ENCODE data around the gene CD200.
A peak's percentile ranks its signal among the peaks of the same experiment; 100 is the strongest.
"Not testable (repeated sequence)": the region's sequence is repeated elsewhere in the genome, so short reads cannot be mapped to it uniquely, and the experiment has no call there.

The CD200 gene

GRCh38 chr3:112391648-112392047 lies 58.7 kb downstream of the CD200 start:
- no peak for DNase-seq

DNA sequence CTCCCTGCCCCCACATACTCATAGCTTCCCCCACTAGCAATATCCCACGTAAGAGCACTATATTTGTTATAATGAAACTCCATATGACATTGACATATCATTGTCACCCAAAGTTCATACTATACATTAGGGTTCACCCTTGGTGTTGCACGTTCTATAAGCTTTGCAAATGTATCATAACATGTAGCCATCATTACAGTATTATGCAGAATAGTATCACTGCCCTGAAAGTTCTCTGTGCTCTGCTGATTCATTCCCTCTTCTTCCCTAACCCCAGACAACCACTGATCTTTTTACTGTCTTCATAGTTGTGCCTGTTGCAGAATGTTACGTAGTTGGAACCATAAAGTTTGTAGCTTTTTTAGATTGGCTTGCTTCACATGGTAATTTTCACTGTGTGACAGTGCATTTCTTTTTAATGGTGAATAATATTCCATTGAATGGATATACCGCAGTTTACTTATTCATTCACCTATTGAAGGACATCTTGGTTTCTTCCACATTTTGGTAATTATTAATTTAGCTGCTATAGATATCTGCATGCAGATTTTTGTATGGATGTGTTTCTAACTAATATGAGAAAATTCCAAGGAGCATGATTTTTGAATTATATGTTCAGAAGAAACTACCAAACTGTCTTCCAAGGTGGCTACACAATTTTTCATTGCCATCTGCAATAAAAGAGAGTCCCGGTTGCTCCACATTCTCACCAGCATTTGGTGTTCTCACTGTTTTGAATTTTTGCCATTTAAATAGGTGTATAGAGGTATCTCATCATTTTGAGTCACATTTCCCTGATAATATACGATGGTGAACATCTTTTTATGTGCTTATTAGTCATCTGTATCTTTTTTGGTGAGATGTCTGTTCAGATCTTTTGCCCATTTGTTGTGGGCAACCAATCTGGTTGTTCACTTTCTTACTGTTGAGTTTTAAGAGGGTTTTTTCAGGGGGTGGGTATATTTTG lies 59.7 kb downstream of the CD200 start:
- DNase-seq, result no peak

DNA sequence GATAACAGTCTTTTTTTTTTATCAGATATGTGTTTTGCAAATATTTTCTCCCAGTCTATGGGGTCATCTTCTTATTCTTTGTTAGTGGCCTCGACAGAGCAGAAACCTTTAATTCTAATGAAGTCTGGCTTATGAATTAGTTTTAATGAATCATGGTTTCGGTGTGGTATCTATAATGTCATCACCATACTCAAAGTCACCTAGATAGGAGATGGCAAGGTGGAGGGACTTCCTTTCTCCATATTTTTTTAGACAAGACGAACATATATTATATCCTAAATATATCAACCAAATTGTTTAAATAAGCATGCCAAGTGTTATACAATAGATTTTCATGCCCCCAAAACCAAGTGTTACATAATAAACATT lies 60.4 kb downstream of the CD200 start:
- DNase-seq, result no peak

DNA sequence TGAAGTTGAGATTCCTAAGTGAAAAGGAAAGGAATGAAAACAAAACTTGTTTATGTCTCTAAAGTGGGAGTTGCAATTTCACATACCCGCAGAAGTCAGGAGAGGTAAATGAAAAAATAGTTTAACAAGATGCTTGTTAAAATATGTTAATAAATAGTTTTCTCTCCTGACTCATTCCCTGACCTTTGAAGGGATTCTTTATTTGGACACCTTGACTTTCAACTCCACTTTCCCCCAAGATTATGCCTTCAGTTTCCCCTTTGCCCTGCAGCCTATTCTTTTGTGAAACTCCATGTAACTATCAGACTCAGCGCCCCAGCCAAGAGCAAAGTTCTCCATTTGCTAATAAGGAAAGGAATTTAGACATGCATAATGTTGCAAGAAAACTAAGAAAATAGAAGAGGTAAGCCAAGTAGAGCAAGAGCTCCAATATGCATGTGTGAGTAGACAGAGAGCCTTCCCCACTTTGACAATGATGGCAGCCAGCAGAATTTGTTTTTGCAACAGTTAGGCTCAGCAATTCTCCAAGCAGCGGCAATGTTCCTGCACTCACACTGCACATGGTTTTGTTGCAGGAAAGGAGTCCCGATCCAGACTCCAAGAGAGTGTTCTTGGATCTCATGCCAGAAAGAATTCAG lies 61.2 kb downstream of the CD200 start:
- peak; percentile 31 for DNase-seq

DNA sequence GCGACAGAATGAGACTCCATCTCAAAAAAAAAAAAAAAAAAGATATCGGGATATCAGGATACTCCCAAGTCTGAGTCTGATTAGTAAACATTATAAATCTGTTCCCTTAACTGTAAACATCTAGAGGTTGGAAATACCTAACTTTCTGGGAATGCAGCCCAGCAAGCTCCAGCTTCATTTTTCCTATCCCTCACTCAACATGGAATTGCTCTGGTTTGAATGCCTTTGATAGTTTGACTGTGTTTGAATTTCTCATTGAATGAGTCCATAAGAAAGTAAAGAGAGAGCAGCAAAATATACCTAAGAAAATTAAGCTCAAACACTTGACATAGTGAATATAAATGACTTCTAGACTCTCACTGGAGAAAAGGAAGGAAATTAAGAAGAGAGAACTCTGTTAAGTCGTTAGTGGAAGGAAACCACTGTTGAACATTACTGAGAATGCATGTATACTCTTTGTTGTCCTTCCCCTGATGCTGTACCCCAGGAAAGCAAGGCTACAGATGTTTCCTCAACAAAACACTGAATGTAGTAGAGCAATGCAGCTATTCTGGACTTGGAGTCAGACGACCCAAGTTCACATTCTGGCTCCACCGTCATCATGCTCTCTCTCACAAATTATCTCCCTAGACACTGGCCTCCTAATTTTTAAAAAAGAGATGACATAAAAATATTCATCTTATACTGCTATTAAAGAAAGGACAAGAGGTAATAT lies 62.4 kb downstream of the CD200 start:
- peak; percentile 53 for DNase-seq

- no peak for DNase-seq
Measured at GRCh38 chr3:112395896-112396290, 62.9 kb downstream of the CD200 start.

DNA sequence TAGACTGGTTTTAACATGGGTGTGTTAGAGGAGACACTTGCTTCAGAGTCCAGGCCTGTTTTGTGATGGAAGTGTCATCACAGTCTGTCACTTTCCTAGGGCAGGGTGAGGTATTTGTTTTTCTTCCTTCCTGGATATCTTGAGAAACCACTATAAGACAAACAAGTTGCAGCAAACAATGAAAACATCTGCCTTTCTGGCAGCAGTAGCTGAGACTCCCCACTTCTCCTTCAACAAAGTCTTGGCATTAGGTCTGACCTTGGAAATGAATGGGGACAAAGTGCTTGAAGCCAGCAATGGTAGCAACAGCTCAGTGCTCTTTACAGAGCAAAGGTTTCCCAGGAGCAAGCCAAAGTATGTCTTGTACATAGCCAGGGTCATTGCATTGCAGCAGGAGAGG lies 64.6 kb downstream of the CD200 start:
- no peak for DNase-seq

DNA sequence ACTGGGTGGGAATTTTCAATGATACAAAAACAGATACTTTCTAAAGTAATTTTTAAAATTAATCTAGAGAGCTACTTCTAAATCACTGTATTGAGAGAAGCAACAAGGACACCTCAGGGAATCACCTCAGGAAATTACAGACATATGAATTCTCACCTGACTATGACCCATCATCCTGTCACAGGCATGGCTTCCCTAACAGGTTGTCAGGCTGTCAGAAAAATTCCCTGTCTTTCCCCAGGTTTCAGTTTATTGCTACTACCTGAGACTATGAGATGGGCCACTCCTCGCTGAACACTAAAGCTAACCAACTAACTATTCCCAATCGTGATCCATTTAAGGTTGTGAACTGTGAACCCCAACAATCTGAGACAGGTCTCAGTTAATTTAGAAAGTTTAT lies 66.1 kb downstream of the CD200 start:
- no peak for DNase-seq

- not testable (repeated sequence) for DNase-seq
Measured at GRCh38 chr3:112399554-112399953, 66.6 kb downstream of the CD200 start.

DNA sequence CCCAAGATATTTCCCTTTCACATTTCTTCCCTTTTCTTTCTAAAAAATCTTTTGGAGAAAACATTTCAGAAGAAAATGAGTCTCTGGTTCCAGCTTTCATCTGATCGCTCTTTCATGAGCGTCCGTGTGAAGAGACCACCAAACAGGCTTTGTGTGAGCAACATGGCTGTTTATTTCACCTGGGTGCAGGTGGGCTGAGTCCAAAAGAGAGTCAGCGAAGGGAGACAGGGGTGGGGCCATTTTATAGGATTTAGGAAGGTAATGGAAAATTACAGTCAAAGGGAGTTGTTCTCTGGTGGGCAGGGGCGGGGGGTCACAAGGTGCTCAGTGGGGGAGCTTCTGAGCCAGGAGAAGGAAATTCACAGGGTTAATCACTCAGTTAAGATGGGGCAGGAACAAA lies 67.4 kb downstream of the CD200 start:
- DNase-seq, result not testable (repeated sequence)

DNA sequence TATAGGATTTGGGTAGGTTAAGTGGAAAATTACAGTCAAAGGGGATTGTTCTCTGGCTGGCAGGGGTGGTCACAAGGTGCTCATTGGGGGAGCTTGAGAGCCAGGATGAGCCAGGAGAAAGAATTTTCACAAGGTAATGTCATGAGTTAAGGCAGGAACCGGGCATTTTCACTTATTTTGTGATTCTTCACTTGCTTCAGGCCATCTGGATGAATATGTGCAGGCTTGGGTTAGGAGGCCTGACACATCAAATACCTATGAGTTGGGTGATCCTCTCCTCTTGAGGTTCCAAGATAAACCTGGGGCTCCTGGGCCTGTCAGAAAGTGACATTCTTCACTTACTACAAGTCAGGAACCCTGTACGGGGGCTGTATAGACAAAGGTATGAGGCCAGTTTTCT lies 68.7 kb downstream of the CD200 start:
- no peak for DNase-seq

DNA sequence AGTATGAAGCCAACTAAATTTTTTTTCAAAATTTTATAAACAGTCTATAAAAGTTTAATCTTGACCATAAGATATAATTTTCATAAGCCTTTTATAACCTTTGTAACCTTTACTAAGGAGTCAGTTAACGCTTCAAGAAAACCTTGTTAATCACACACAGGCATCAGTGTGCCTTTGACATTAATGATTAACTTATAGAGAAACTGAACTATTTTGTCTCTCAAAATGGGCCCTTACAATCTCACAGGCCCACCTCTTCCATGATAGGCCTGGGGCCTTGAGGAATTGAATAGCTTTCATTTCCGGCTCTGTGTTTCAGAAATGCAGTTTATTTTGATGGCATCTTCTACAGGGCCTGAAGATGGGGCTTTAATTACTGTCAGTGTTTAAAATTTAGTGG lies 70.1 kb downstream of the CD200 start:
- DNase-seq, result no peak

- not testable (repeated sequence) for DNase-seq
Measured at GRCh38 chr3:112404924-112405549, 72.1 kb downstream of the CD200 start.

GRCh38 chr3:112405845-112406244 lies 72.9 kb downstream of the CD200 start:
- peak; percentile 9 for DNase-seq

- DNase-seq, result no peak
Measured at GRCh38 chr3:112407214-112407887, 74.4 kb downstream of the CD200 start.

- no peak for DNase-seq
Measured at GRCh38 chr3:112407888-112408702, 75.1 kb downstream of the CD200 start.

DNA sequence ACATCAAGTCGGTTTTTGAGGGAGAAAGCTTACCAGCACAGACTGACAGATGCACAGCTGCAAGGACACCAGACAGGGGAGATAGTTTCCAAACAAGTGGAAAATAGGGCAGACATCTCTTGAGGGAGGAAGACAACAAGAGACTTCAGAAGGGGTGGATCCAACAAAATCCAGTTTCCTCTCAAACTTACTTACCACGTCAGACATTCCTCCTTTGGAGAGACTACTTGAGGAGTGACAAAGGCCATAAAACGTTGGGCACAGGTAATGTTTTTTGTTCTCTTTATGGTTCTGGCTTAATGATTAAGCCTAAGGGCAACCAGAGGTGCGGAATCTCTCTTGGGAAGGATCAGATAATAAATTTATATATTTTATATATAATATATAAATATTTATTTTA lies 76.1 kb downstream of the CD200 start:
- no peak for DNase-seq

DNA sequence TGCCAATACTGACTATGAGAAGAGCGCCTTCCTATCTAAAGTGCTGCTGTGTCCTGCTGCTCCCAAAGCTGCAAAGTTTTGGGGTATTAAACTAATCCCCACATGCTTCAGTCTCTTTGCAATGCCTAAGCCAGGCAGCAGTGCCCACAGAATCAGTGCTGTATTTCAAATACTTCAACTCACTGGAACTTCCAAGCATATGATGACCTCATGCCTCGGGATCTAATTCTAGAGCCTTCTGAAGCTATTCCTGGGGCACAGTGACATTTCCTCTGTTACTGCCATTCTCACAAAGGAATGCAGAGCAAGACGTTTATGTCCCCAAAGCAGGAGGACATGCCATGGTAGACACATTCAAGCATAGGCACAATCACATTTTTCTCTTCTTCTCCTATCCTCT lies 78.5 kb downstream of the CD200 start:
- no peak for DNase-seq

Data from fibroblast of skin of right quadriceps (primary cell).